BLaER1 treated with 17β-estradiol and CSF1 and Interleukin-3, amounts not matched to agents 10 nM and 100 nM (cell line): ENCODE data around the gene SCGB3A1.

Experiments used
- H3K27ac ChIP-seq, 11 experiments: shearing (Covaris generic); formaldehyde crosslinking; 2 replicates each; pipeline ENCODE4 v1.8.1; 2022
- H3K27me3 ChIP-seq, 11 experiments: shearing (Covaris generic); formaldehyde crosslinking; 2 replicates each; pipeline ENCODE4 v1.8.1; 2022
- H3K36me3 ChIP-seq, 11 experiments: shearing (Covaris generic); formaldehyde crosslinking; 2 replicates each; pipeline ENCODE4 v1.8.1; 2022
- H3K4me1 ChIP-seq, 10 experiments: shearing (Covaris generic); formaldehyde crosslinking; 2 replicates each; pipeline ENCODE4 v1.8.1; 2022
- H3K4me2 ChIP-seq, 11 experiments: shearing (Covaris generic); formaldehyde crosslinking; 2 replicates each; pipeline ENCODE4 v1.8.1; 2022
- H3K4me3 ChIP-seq, 10 experiments: shearing (Covaris generic); formaldehyde crosslinking; 2 replicates each; pipeline ENCODE4 v1.8.1; 2022
- H3K9ac ChIP-seq, 11 experiments: shearing (Covaris generic); formaldehyde crosslinking; 2 replicates each; pipeline ENCODE4 v1.8.1; 2022
- H3K9me3 ChIP-seq, 11 experiments: shearing (Covaris generic); formaldehyde crosslinking; replicated peaks in 1 of 11; 2 replicates each; pipeline ENCODE4 v1.8.1; 2022
- H4K20me1 ChIP-seq, 11 experiments: shearing (Covaris generic); formaldehyde crosslinking; 2 replicates each; pipeline ENCODE4 v1.8.1; 2022
- Cebpa-rat ChIP-seq, 11 experiments: shearing (Covaris generic); IDR thresholded peaks; 2 replicates each; pipeline ENCODE4 v1.8.1; 2022

The SCGB3A1 gene

DNA sequence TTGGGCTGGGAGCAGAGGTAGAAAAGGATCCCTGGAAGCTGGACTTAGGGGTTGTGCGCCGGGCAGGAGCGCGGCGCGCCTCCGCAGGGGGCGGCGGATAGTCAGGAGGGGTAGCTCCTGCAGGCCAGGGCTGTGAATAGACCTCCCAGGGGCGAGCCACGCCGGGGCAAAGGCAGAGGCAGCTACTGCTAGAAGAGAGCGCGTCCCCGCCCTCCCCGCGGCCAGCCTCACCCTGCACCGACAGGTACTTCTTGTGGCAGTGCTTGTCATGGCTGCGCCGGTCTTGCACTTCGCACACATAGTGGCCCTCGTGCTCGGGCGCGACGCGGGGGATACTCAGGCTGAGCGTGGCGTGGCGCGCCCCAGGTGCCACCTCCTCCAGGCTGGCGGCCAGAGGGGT lies 30.0 kb upstream of the SCGB3A1 start:
- TF ChIP-seq Cebpa-rat (IDR thresholded peaks at IDR 0.05), result no peak

GRCh38 chr5:180620014-180620413 lies 28.7 kb upstream of the SCGB3A1 start:
- H3K27me3 ChIP-seq, result no peaks in the 10 kb centered on the region
- peaks cover 10 to 24% (median 19%) of the 10 kb centered on the region in 10 experiments for H3K4me1 ChIP-seq
- H3K4me2 ChIP-seq, result no peak overlapping the region
- H3K27ac ChIP-seq, result no peak overlapping the region
- H3K4me3 ChIP-seq, result no peak overlapping the region
- no peak overlapping the region for H3K9ac ChIP-seq
- no peaks in the 10 kb centered on the region for H3K9me3 ChIP-seq
- no peak for TF ChIP-seq Cebpa-rat (IDR thresholded peaks at IDR 0.05)
- no peaks in the 10 kb centered on the region; a peak in 1 of 22 replicates for H4K20me1 ChIP-seq
- H3K36me3 ChIP-seq, result no peaks in the 10 kb centered on the region

More for the DNA sequence above, 30.0 kb upstream of the SCGB3A1 start:
- Histone ChIP-seq H3K9me3 (no peaks in the 10 kb centered on the region), H3K4me3 (no peak overlapping the region), H3K36me3 (no peaks in the 10 kb centered on the region), H3K27ac (no peak overlapping the region), H3K9ac (no peak overlapping the region), H4K20me1 (no peaks in the 10 kb centered on the region; a peak in 1 of 22 replicates), H3K4me2 (no peak overlapping the region), H3K27me3 (no peaks in the 10 kb centered on the region), H3K4me1 (peaks cover 10 to 37% (median 30%) of the 10 kb centered on the region in 10 experiments)

GRCh38 chr5:180619563-180619915 lies 28.2 kb upstream of the SCGB3A1 start:
- Histone ChIP-seq H3K27me3 (no peaks in the 10 kb centered on the region), H3K4me3 (no peak overlapping the region), H3K4me1 (peaks cover 10 to 19% (median 15%) of the 10 kb centered on the region in 10 experiments), H3K27ac (no peak overlapping the region), H4K20me1 (no peaks in the 10 kb centered on the region; a peak in 1 of 22 replicates), H3K4me2 (no peak overlapping the region), H3K9me3 (no peaks in the 10 kb centered on the region), H3K9ac (no peak overlapping the region), H3K36me3 (no peaks in the 10 kb centered on the region)
- no peak for TF ChIP-seq Cebpa-rat (IDR thresholded peaks at IDR 0.05)

DNA sequence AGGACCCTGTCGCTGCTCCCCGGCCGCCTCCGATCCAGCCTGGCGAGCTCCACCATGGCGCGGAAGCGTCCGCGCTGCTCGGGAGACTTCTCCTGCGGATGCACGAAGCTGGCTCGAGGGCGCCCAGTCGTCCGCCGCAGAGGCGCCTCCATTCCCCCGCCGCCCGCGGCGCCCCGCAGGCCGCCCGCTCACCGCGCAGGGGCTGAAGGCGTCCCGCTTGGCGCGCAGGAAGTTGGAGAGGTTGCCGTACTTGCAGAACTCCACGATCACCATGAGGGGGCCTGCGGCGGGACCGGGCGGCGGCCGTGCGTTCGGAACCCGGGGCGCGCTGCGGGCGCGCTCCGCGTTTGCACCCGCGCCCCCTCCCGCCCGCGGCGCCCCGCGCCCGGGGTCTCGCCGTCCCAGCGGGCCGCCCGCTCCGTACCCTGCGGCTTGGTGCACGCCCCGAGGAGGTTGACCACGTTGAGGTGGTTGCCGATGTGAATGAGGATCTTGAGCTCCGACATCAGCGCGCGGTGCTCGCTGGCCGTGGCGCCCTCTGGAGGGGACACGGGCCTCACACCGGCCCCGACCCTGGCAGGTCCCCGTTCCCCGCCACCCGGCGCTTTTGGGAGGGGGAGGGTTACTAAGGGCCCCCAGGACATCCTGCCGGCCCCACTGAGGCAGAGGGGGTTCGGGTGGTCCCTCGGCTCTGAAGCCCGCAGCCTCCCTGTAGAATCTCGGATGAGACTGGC lies 27.7 kb upstream of the SCGB3A1 start:
- Histone ChIP-seq H3K36me3 (no peaks in the 10 kb centered on the region), H3K27me3 (no peaks in the 10 kb centered on the region), H4K20me1 (no peaks in the 10 kb centered on the region; a peak in 1 of 22 replicates), H3K27ac (no peak overlapping the region), H3K9me3 (no peaks in the 10 kb centered on the region), H3K4me2 (no peak overlapping the region), H3K4me3 (no peak overlapping the region), H3K9ac (no peak overlapping the region), H3K4me1 (peaks cover 7 to 16% (median 13%) of the 10 kb centered on the region in 10 experiments)
- TF ChIP-seq Cebpa-rat (IDR thresholded peaks at IDR 0.05), result no peak

DNA sequence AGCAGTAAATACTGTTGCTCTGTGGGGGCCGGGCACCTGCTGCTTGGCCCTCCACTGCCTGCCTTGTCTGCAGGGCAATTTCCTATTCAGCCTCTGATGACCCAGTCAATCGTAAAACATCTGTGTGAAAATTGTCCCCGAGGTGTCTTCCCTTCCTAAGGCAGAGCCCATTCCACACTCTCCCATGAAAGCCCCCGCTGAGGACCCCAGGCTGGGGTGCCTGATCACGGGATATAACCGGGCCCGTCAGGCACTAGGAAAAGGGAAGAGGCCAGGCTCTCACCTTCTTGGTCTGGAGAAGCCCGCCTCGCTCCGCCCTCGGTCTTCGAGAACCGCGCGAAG lies 27.2 kb upstream of the SCGB3A1 start:
- Histone ChIP-seq H3K27ac (no peak overlapping the region), H3K4me3 (no peak overlapping the region), H3K36me3 (no peaks in the 10 kb centered on the region), H3K4me2 (no peak overlapping the region), H3K9ac (no peak overlapping the region), H3K9me3 (no peaks in the 10 kb centered on the region), H3K4me1 (peaks cover 2 to 11% (median 8%) of the 10 kb centered on the region in 10 experiments), H3K27me3 (no peaks in the 10 kb centered on the region), H4K20me1 (no peaks in the 10 kb centered on the region; a peak in 1 of 22 replicates)
- no peak for TF ChIP-seq Cebpa-rat (IDR thresholded peaks at IDR 0.05)

- no peak overlapping the region for H3K4me2 ChIP-seq
- H3K4me3 ChIP-seq, result no peak overlapping the region
- H3K36me3 ChIP-seq, result no peaks in the 10 kb centered on the region
- no peak for TF ChIP-seq Cebpa-rat (IDR thresholded peaks at IDR 0.05)
- H3K9me3 ChIP-seq, result no peaks in the 10 kb centered on the region
- no peak overlapping the region for H3K9ac ChIP-seq
- H4K20me1 ChIP-seq, result no peaks in the 10 kb centered on the region; a peak in 1 of 22 replicates
- no peaks in the 10 kb centered on the region for H3K27me3 ChIP-seq
- no peaks in the 10 kb centered on the region for H3K4me1 ChIP-seq
- H3K27ac ChIP-seq, result no peak overlapping the region
Observed at GRCh38 chr5:180613814-180614188, 22.5 kb upstream of the SCGB3A1 start.

DNA sequence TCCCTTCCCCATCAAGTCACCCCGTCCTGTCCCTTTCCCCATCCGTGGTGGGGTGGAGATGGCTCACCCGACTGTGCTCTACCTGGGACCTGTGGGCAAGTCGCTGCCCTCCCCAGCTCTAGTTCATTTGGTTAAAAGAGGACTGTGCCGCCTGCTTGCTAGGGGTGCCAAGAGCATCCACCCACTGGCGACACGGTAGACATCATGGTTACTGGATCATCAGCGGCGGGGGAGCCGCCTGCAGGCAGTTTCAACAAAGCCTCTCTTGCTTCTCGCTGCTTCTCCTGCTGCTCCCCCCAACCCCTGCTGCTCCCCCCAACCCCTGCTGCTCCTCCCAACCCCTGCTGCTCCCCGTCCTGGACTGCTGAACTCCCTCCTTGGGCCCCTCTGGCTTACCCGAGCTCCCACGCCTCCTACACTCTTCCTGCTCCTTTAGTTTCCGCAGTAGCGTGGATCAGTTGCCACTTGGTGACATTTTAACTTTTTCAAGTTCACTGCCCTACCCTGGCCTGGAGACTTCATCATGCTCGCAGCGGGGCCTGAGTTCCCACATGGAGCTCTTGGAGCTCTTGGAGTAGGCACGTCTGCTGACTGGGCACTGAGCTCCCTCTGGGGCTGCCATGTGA lies 22.0 kb upstream of the SCGB3A1 start:
- no peaks in the 10 kb centered on the region for H3K27me3 ChIP-seq

GRCh38 chr5:180612683-180613082 lies 21.4 kb upstream of the SCGB3A1 start:
- Histone ChIP-seq H3K4me3 (no peak overlapping the region), H3K36me3 (no peaks in the 10 kb centered on the region), H3K27ac (no peak overlapping the region), H3K9me3 (no peaks in the 10 kb centered on the region), H3K27me3 (no peaks in the 10 kb centered on the region), H4K20me1 (no peaks in the 10 kb centered on the region; a peak in 1 of 22 replicates), H3K9ac (no peak overlapping the region), H3K4me2 (no peak overlapping the region), H3K4me1 (no peaks in the 10 kb centered on the region)
- TF ChIP-seq Cebpa-rat (IDR thresholded peaks at IDR 0.05), result no peak

More for the DNA sequence above, 22.0 kb upstream of the SCGB3A1 start:
- Histone ChIP-seq H3K9ac (no peak overlapping the region), H3K36me3 (no peaks in the 10 kb centered on the region), H4K20me1 (no peaks in the 10 kb centered on the region; a peak in 1 of 22 replicates), H3K4me2 (no peak overlapping the region), H3K4me3 (no peak overlapping the region), H3K27ac (no peak overlapping the region), H3K4me1 (no peaks in the 10 kb centered on the region), H3K9me3 (no peaks in the 10 kb centered on the region)
- TF ChIP-seq Cebpa-rat (IDR thresholded peaks at IDR 0.05), result no peak

DNA sequence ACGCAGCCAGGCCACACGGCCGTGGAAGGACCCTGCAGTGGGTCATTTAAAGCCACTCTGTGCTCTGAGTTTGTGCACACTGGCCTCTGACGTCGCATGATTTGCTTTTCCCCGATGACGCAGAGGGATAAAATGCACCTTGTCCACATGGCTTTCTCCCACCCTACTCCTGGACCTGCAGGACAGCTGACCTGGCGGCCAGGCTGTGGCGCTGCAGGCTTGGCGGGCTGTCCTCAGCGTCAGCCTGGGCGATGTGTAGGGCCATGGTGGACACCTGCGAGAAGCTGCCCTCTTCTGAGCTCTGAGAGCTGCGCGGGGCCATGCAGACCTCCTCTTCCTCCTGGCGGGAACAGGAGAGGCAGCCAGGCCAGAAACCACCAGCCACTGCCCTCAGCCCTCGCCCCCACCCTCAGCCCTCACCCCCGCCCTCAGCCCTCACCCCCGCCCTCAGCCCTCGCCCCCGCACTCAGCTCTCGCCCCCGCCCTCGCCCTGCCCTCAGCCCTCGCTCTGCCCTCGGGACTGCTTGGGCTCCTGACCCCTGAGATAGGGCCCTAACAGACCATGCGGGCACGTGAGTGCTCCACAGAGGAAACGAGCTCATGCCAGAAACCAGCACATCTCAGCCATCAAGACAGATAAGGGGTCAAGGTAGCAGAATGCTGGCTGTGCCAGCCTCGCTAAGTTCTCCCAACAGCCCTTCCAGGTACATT lies 20.0 kb upstream of the SCGB3A1 start:
- Histone ChIP-seq H3K27ac (no peak overlapping the region), H3K27me3 (no peaks in the 10 kb centered on the region), H4K20me1 (no peaks in the 10 kb centered on the region; a peak in 1 of 22 replicates), H3K4me2 (no peak overlapping the region), H3K4me1 (no peaks in the 10 kb centered on the region), H3K9me3 (no peaks in the 10 kb centered on the region), H3K36me3 (no peaks in the 10 kb centered on the region), H3K4me3 (no peak overlapping the region), H3K9ac (no peak overlapping the region)
- no peak for TF ChIP-seq Cebpa-rat (IDR thresholded peaks at IDR 0.05)
